HK-2 (cell line): ENCODE results near the gene SLC44A3.
"Not testable (repeated sequence)": the region's sequence is repeated elsewhere in the genome, so short reads cannot be mapped to it uniquely, and the experiment has no call there.

Experiments
- DNase-seq: peaks from one replicate; pipeline ENCODE4 v3.0.0-alpha.2; 2018; ENCODE audit not compliant: unreplicated experiment

Gene SLC44A3

DNA sequence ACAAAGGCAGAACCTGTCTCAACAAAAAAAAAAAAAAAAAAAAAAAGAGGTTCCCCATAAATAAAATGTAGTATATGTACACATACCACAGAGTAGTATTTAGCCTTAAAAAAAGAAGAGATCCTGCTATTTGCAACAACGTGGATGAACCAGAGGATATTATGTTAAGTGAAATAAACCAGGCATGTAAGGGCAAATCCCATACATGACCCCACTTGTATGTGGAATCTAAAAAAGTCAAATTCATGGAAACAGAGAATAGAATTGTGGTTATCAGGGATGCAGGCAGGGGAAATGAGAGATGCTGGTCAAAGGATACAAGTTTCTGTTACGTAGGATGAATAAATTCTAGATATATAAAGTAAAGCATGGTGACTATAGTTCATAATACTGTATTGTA lies 16.7 kb downstream of the SLC44A3 start:
- DNase-seq, result no peak

DNA sequence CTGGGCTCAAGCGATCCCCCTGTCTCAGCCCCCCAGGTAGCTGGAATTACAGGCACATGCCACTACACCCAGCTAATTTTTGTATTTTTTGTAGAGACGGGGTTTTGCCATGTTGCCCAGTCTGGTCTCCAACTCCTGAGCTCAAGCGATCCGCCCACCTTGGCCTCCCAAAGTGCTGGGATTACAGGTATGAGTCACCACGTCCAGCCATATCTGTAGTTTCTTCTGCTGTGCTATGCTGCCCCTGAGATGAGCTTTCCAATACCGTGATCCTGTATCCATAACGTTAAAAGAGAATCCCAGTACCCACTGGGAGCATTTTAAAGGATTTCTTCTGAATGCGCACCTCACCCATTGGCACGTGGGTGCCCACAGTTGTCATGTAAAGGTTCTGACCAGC lies 20.2 kb downstream of the SLC44A3 start:
- DNase-seq, result not testable (repeated sequence)

DNA sequence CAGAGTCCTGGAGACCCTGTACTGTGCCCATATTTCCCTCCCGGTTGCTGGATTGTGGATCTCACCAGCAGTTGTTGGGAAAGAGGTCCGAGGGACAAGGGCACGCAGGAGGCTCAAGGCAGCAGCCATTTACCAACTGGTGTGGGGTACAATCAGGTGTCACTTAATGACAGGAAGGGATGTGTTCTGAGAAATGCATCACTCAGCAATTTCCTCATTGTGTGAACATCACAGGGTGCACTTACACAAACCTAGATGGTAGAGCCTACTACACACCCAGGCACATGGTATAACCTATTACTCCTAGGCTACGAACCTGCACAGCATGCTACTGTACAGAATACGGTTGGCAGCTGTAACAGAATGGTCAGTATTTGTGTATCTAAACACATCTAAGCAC lies 20.7 kb downstream of the SLC44A3 start:
- no peak for DNase-seq

DNA sequence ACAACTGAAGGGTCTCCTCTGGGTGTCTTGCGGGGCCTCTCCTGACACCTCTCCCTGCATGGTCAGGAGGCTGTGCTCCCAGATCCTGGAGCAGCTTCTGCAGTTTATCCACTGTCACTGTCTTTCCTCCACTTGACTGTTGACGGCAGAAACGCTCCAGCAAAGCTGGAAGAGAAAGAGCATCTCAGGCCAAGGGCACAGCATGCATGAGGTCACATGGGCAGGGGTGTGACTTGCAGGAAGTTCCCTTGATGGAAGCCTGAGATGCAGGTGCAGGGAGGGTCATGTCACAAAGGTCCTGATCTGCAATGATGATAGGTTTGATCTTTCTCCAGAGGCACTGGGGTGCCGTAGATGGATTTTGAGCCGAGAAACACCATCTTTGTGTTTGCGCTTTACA lies 23.3 kb downstream of the SLC44A3 start:
- no peak for DNase-seq

DNA sequence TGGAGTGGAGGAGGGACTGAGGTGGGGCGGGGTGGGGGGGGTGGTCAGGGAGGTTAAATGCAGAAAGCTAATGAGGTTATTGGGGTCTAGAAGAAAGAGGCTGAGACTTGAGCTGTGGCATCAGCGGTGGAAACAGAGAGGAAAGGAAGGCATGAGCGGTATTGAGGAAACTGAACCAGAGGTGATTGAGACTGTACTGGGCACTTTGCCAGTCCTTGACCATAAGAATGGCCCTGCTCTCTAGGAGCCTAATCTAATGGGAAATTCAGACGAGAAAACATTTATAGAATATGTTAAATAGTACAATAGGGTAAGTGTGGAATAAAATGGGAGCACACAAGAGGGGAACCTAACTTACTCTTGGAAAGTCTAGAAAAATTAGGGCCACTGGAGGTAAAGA lies 23.7 kb downstream of the SLC44A3 start:
- no peak for DNase-seq

DNA sequence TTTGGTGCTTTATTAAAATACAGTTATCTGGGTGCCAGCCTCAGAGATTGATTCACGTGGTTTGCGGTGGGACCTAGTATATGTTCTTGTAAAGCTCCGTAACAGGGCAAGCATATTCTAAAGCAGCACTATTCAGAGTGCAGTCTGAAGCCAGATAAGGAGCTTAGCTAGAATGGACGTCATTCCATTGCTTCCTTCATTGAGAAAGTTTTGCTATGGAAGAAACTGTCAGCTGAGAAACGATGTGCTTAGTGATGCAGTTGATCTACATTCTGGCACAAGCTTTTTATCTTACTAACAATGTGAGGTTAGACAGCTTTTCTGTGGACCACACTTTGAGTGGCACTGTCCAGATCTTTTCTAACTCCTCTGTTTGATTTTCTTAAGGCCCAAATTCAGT lies 26.2 kb downstream of the SLC44A3 start:
- DNase-seq, result no peak

DNA sequence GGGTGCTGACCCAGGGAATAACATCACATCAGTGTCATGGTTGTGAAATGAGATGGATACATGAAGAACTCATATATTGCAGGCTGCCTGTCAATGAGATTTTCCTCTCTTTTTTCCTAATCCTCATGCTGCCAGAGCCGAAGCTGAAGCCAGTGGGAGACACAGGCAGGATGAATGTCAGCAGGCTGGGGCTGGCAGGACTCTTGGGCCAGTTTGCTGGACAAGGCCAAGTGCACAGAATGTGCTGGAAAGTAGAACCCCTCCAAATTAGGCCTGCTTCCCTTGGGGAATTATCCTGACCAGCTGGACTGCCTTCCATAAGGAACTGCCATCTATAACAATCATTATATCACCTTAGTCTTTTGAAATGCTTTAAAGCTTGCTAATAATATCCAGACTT lies 31.4 kb downstream of the SLC44A3 start:
- DNase-seq, result no peak

DNA sequence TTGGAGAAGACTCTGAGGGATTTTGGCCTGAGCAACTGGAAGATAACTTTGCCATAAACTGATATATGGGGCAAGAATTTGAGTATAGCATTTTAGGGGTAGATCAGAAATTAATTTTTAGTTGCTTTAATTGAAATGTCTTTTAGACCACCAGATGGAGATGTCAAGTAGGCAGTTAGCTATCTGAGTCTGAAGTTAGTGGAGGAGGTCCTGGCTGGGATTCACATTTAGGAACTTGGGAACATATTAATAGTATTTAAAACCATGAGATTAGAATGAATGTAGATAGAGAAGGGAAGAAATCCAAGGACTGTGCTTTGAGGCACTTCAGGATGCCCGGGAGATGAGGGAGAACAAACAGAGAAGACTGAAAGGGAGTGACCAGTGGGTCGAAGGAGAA lies 32.6 kb downstream of the SLC44A3 start:
- no peak for DNase-seq

DNA sequence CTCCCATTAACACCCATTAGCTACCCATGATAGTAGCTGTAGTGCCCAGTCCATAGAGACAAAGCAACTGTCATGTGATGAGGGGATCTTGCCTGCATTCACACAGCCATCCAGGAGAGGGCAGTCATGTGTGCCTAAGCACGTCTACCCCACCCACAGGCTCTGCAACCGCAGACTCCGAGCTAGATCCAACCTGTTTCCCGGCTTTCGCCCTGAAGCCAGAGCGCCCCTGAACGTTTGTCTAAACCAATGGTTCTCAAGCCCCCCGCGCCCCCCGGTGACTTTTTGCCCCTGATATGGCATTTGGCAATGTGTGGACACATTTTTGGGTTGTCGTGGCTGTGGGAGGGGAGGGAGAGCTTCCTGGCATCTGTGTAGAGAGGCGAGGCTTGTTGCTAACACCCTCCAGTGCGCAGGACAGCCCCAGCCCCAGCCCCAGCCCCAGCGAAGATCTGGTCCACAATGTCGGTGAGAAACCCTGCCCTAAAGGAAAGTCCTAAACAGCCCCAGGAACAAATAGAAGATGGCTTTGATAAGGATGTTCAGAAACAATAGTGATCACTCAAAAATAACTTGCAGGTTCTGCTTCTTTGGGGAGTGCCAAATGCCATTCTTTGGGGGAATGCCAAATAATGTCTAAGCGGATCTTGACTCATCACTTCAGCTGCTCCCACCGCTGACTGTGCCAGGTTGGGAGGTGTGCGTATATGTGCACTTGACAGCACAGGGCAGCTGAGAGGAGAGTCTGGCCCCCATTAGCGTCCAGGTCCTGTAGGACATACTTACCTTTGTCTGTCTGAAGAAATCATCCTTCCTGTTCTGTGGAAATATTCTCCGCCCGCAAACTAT lies 34.5 kb downstream of the SLC44A3 start:
- peak; percentile 86 for DNase-seq

DNA sequence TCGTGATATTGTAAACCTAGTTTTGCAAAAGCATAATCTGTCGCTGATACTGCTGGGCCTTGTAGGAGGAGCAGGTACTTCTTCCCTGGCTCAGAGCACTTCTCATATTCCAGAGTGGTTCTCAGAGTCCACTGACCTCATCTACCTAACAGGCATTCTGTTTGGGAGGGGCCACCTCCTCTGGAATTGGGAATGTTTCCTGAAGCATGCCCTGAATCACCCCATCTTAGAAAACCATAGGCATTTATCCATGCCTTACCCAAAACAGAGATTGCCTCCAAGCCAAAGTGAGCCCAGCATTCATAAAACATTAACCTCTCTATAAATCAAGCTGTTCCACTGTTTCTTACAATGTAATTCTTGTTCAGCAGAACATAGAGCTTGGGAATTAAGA lies 35.1 kb downstream of the SLC44A3 start:
- DNase-seq, result peak; percentile 57

DNA sequence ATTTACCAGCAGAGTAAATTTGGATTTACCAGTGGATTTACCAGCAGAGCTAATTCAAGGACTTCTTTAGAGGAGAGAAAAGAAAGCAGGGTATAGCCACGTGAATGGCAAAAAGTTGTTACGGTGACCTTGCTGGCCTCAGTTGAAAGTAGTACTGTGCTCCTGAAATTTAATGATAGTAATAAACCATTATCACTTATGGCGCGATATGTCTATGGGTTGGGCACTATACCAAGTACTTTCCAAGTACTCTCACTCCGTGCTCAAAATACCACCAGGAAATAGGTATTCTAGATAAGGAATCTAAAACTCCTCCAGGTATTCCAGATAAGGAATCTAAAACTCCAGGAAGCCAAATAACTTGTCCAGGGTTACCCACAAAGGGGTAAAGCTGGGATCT lies 35.8 kb downstream of the SLC44A3 start:
- DNase-seq, result no peak

DNA sequence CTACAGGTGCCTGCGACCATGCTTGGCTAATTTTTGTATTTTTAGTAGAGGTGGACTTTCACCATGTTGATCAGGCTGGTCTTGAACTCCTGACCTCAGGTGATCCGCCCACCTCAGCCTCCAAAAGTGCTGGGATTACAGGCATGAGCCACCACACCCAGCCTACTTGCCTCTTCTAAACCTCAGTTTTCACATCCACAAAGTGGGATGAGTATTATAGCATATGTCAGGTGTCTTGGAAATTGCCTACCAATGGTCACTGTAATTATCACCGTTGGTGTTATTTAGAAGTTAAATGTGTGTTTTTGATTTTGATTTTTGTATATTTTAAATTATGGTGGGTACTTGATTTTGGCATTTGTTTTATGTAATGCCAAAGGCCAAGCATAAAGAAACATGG lies 36.7 kb downstream of the SLC44A3 start:
- DNase-seq, result no peak

DNA sequence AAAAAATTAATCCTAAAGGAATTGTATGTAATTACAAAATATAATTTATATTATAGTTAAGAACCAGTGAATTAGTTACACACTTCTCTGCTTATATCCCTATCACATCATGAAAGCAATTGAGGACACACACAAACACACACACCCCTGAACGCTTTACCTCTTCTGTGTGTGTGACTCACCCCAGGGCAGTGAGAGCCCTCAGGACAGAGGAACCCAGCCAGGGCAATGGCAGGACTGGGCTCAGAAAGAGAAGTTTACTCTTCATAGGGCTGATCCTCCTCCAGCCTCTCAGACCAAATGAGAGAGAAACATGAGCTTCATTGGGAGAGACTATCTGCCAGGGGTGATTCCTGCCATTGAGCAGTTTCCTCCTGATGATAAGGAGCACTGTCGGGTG lies 38.1 kb downstream of the SLC44A3 start:
- no peak for DNase-seq

DNA sequence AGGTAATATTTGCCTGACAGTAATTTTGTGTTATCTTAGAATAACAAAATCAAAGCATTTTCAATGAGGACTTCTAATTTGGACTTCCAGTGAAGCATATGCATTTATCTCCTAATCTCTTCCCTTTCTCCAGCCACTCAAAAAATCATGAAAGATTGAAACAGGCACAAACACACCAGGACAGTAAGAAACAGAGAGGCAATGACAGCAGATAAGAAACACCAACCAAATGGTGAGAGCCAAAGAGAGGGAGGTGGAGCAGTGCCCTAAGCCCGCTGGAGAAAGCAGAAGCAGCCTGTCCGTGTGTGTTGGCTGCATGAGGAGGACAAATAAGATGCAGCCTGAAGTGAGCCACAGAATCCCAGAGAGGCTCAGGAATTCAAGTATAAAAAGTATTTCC lies 39.0 kb downstream of the SLC44A3 start:
- DNase-seq, result no peak

DNA sequence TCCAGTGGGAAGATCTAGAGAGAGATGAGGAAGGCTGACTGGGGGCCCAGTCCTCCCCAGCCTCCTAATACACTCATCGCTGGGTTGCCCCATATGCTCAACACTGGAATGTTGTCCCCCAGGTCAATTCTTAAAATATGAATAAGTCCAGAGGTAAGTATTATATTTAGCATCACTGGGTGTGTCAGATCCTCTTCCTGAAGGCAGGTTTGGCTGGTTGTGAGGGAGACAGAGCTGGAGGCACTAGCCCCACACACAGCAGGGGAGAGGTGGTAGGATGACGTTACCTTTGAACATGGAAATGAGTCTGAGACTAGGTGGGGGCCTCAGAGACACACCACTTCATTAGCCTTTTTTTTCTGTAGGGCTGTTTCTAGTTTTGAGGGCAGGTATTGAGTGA lies 42.6 kb downstream of the SLC44A3 start:
- DNase-seq, result no peak

DNA sequence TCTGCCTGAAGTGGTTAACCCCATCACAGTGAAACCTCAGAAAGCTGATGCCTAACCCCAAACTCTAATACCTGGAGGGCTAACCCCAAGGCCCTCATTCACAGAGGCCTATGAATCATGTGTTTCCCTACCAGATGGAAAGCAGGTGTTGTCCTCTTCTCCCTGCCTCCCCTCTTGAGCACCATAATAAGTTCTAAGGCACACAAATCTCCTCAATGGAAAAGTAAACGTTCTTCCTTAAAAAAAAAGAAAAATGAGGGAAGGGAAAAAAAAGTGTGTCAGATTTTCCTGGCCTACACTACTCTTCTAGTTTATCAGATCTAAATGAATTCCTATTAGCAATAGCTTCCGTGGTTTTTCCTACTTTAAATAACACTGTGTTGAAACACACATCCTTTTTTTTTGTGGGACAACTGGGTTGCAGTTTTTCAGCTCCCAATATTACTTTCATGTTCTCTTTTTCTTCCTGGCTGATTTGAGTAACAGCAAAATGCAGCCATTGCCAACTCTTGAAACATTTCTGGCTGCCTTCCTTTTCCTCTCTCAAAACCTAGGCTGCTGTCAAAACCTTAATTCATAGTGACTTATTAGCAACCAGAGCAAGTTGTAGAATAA lies 43.2 kb downstream of the SLC44A3 start:
- no peak for DNase-seq

DNA sequence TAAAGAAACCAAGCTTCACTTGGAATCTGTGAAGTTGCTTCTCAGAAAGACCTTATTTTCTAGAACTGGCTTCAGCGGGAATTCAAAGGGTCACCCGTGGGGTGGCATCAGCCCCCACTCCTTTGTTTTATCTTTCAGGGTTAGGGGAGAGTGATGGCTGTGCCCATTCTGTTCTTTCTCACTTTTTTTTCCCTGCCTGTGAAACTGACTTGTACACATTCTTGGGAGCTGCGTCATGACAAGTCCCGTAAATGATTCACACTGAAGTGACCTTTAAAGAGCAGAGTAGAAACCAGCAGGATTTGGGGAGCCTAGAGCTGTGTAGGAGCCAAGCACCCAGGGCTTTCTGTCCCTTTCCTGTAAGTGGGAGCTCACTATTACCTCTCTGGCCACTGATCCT lies 43.8 kb downstream of the SLC44A3 start:
- peak; percentile 40 for DNase-seq

DNA sequence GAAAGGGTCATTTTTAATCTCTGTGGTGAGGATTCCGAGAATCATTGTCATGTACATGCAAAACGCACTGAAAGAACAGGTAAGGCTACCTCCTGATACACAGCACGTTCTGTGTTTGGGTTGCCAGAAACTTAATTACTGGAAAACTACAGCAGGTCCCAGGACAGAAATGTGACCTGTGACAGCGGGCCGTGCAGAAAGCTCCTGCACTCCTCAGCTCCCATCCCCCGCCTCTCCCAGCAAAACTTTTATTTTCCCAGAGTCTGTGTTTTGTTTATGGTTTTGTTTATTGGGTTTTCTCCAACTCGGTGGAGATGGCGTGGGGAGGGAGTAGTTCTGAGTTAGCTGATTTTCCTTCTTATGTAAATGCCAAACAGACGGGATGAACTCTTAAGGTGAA lies 44.7 kb downstream of the SLC44A3 start:
- no peak for DNase-seq

DNA sequence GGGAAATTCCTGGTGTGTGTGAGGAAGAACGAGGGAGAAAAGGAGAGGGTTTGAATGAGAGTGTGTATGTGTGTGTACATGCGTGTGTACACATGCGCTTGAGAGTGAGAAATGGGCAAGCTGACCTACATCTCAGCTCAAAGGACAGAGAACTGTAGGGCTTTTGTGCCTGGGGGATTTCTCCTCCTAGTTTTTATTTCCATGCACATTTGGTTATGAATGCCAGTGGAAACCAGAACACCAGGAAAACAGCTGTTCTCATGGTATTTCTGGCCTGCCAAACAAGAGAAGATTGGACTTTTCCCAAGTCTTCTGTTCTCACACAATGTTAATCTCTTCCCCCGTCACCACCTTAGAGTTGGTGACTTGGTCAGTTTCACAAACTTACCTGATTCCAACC lies 45.2 kb downstream of the SLC44A3 start:
- no peak for DNase-seq

DNA sequence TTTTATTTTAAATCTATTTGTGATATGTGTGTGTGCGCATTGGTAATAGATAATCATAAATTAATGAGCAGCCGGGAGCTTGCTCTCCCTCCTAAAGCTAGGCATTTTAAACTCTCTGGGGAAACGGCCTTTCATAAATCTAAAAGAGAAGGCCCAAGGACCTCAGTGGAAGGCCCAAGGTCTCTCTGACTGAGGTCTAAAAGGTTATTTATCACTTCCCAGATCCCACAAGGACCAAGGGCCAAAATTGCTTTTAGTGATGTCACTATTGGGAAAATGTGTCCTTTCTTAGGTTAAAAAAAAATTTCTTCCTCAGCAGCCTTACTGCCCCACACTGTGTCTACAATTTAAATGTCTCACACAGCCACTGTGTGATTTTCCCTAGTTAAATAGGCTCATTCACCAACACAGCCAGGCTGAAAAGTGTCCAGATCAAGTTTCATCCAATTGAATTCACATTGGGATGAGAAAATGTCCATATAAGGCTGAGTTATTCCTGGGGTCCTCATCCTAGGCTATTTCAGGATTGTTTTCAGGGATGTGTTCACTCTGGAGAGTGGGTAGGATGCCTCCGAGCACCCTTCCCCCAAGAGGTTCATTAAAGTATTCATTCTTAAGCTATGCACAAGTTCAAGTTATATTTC lies 46.1 kb downstream of the SLC44A3 start:
- DNase-seq, result no peak

DNA sequence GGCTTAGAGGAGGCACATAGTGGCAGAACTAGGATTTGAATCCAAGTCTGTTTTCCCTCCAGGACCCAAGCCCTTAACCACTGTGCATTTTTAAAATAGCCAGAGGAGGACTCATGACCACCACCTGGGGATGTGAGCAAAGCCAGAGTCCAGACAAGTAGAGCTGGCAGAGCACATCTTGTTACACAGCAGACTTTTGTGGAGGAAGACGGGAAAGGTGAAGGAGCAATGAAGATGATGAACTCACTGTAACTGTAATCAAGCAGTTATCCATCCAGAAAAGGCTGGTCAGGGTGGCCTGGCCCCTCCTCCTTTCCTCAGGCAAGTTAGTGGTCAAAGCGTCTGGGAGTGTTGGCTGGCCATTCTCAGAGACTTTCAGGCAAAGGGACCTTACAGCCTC lies 50.9 kb downstream of the SLC44A3 start:
- DNase-seq, result no peak

DNA sequence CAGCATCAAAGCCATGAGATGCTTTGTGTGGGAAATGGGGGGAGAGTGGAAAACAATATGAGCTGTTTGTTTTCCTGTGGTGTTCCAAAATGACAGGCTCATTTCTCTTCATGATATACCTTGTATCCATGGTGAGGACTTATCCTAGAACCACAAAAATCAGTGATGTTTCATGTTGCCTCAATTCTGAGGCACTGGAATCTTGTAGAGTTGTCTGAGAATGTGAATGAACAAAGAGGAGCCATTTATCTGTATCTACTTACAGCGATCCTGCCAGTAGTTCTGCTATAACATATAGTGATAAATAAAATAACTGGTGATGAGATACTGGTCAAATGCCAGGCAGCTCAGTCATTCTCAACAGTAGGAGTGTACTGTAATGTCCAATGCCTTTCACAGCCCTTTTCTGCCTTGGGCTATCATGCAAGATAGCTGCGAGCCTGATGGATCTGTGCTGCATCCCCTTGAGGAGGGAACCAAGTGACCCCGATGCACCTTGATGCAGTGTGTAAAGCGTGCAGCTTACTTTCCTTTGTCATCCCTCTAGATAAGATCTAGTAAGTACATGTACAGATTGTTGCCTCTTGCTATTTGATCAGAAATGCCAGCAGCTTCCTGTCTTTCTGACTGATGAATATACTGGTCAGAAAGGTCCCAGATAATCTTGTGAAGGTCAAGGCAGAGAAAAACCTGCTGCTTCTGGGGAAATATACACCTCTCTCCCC lies 52.8 kb downstream of the SLC44A3 start:
- no peak for DNase-seq
